GM12874 (cell line): ENCODE measurements around the gene APOC1.

Experiments used
- TF ChIP-seq, protein P1 (sequence below): IDR thresholded peaks from 2 replicates; pipeline ENCODE4 v1.5.1; 2011; ENCODE audit warnings: low read depth, mild to moderate bottlenecking, control low read depth, low read length, moderate library complexity; ENCODE audit not compliant: insufficient read depth

The APOC1 gene

DNA sequence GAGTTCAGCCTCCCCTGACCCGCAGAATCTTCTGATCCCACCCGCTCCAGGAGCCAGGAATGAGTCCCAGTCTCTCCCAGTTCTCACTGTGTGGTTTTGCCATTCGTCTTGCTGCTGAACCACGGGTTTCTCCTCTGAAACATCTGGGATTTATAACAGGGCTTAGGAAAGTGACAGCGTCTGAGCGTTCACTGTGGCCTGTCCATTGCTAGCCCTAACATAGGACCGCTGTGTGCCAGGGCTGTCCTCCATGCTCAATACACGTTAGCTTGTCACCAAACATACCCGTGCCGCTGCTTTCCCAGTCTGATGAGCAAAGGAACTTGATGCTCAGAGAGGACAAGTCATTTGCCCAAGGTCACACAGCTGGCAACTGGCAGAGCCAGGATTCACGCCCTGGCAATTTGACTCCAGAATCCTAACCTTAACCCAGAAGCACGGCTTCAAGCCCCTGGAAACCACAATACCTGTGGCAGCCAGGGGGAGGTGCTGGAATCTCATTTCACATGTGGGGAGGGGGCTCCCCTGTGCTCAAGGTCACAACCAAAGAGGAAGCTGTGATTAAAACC is 9.9 kb upstream of the APOC1 start:
- TF ChIP-seq, protein P1, sequence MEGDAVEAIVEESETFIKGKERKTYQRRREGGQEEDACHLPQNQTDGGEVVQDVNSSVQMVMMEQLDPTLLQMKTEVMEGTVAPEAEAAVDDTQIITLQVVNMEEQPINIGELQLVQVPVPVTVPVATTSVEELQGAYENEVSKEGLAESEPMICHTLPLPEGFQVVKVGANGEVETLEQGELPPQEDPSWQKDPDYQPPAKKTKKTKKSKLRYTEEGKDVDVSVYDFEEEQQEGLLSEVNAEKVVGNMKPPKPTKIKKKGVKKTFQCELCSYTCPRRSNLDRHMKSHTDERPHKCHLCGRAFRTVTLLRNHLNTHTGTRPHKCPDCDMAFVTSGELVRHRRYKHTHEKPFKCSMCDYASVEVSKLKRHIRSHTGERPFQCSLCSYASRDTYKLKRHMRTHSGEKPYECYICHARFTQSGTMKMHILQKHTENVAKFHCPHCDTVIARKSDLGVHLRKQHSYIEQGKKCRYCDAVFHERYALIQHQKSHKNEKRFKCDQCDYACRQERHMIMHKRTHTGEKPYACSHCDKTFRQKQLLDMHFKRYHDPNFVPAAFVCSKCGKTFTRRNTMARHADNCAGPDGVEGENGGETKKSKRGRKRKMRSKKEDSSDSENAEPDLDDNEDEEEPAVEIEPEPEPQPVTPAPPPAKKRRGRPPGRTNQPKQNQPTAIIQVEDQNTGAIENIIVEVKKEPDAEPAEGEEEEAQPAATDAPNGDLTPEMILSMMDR = peak; percentile 24; the same call in 1 of the 2 replicates

DNA sequence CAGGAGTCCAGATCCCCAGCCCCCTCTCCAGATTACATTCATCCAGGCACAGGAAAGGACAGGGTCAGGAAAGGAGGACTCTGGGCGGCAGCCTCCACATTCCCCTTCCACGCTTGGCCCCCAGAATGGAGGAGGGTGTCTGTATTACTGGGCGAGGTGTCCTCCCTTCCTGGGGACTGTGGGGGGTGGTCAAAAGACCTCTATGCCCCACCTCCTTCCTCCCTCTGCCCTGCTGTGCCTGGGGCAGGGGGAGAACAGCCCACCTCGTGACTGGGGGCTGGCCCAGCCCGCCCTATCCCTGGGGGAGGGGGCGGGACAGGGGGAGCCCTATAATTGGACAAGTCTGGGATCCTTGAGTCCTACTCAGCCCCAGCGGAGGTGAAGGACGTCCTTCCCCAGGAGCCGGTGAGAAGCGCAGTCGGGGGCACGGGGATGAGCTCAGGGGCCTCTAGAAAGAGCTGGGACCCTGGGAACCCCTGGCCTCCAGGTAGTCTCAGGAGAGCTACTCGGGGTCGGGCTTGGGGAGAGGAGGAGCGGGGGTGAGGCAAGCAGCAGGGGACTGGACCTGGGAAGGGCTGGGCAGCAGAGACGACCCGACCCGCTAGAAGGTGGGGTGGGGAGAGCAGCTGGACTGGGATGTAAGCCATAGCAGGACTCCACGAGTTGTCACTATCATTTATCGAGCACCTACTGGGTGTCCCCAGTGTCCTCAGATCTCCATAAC is 8.8 kb upstream of the APOC1 start, which contains the start of gene APOE:
Gene APOE (plus strand): TSS at position 360 of the 724 bp plus-strand sequence. CDS start 829 bp downstream, outside the sequence.
- TF ChIP-seq, protein P1 = no peak

DNA sequence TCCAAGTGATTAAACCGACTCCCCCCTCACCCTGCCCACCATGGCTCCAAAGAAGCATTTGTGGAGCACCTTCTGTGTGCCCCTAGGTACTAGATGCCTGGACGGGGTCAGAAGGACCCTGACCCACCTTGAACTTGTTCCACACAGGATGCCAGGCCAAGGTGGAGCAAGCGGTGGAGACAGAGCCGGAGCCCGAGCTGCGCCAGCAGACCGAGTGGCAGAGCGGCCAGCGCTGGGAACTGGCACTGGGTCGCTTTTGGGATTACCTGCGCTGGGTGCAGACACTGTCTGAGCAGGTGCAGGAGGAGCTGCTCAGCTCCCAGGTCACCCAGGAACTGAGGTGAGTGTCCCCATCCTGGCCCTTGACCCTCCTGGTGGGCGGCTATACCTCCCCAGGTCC is 6.8 kb upstream of the APOC1 start:
- TF ChIP-seq, protein P1 = no peak

DNA sequence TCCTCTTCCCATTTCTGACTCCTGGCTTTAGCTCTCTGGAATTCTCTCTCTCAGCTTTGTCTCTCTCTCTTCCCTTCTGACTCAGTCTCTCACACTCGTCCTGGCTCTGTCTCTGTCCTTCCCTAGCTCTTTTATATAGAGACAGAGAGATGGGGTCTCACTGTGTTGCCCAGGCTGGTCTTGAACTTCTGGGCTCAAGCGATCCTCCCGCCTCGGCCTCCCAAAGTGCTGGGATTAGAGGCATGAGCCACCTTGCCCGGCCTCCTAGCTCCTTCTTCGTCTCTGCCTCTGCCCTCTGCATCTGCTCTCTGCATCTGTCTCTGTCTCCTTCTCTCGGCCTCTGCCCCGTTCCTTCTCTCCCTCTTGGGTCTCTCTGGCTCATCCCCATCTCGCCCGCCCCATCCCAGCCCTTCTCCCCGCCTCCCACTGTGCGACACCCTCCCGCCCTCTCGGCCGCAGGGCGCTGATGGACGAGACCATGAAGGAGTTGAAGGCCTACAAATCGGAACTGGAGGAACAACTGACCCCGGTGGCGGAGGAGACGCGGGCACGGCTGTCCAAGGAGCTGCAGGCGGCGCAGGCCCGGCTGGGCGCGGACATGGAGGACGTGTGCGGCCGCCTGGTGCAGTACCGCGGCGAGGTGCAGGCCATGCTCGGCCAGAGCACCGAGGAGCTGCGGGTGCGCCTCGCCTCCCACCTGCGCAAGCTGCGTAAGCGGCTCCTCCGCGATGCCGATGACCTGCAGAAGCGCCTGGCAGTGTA is 6.2 kb upstream of the APOC1 start:
- TF ChIP-seq, protein P1 = no peak

DNA sequence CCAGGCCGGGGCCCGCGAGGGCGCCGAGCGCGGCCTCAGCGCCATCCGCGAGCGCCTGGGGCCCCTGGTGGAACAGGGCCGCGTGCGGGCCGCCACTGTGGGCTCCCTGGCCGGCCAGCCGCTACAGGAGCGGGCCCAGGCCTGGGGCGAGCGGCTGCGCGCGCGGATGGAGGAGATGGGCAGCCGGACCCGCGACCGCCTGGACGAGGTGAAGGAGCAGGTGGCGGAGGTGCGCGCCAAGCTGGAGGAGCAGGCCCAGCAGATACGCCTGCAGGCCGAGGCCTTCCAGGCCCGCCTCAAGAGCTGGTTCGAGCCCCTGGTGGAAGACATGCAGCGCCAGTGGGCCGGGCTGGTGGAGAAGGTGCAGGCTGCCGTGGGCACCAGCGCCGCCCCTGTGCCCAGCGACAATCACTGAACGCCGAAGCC is 5.6 kb upstream of the APOC1 start:
- TF ChIP-seq, protein P1 = no peak

DNA sequence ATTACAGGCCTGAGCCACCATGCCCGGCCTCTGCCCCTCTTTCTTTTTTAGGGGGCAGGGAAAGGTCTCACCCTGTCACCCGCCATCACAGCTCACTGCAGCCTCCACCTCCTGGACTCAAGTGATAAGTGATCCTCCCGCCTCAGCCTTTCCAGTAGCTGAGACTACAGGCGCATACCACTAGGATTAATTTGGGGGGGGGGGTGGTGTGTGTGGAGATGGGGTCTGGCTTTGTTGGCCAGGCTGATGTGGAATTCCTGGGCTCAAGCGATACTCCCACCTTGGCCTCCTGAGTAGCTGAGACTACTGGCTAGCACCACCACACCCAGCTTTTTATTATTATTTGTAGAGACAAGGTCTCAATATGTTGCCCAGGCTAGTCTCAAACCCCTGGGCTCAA is 4.6 kb upstream of the APOC1 start:
- TF ChIP-seq, protein P1 = no peak

DNA sequence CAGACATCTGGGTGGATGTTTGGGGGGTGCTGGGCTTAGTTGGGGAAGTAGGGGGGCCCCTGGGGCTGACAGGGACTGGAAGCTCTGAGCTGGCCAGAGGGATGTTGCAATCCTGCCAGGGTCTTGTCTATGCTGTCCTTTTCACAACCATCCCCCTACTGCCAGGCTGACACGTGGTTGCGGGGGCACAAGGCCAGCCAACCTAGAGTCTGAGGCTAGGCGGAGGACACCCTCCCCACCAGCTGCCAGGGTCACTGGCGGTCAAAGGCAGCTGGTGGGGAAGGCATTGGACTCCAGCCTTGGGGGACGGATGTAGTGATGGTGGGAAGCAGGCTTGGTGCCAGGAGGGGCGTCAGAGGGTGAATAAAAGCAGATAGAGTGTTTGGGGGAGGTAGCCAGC is 1.6 kb upstream of the APOC1 start:
- TF ChIP-seq, protein P1 = no peak
